HK-2 (cell line): ENCODE results near the gene SOCS3.

Experiments used
- DNase-seq: peaks from one replicate; pipeline ENCODE4 v3.0.0-alpha.2; 2018; ENCODE audit not compliant: unreplicated experiment

Gene SOCS3

GRCh38 chr17:78390241-78391050, 30.6 kb upstream of the SOCS3 start:
- DNase-seq, result peak; percentile 77

GRCh38 chr17:78387977-78388941, 28.4 kb upstream of the SOCS3 start:
- DNase-seq, result no peak

- DNase-seq, result no peak
These were observed 24.8 kb upstream of the SOCS3 start for GRCh38 chr17:78384479-78385175.

- peak; percentile 67 for DNase-seq
These were observed 24.0 kb upstream of the SOCS3 start for GRCh38 chr17:78383725-78384471.

DNA sequence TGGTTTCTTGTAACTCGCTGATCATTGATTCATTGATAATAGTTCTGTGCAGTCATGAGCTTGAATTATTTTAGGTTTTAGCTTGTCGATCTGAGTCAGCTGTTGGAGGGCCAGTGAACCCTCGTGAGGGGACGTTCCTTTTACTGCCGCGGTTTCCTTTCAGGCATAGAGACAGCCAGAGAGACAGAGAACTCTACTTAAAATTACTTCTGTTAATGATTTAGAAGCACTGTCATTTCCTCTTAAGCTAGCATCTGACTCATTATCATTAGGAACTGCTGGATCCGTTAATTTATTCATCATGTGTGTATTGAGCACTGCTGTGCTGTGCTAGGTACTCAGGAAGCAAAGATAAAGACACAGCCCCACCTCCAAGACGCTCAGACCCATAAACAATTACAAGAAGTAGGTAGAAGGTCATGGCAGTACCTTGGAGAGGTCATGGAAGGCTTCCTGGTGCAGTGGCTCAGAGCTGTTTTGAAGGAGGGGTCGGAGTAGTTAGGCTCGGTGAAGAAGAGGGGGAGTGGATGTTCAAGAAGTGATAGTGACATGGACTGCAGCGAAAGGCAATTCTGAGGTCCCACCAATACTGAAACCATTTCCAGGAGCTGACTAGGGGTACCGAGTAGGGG, 21.8 kb upstream of the SOCS3 start:
- peak; percentile 53 for DNase-seq

- no peak for DNase-seq
These were observed 20.5 kb upstream of the SOCS3 start for GRCh38 chr17:78380370-78380769.

DNA sequence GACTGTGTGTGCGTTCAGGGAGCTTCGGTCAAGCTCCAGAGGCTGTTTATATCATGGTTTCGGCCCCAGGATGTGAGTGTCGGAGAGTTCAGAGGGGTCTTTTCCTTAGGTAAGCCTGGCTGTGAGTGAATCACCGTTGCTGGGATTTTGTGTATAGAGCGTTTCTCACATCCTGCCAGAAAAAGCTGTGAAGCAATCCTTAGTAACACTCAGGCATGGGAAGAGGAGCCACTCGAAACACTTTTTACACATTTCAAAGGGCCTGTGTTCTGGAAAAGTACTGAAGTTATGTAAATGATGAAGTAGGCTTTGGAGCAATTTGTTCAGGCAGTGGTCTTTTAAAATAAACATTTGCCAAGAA, 19.2 kb upstream of the SOCS3 start:
- DNase-seq, result no peak

DNA sequence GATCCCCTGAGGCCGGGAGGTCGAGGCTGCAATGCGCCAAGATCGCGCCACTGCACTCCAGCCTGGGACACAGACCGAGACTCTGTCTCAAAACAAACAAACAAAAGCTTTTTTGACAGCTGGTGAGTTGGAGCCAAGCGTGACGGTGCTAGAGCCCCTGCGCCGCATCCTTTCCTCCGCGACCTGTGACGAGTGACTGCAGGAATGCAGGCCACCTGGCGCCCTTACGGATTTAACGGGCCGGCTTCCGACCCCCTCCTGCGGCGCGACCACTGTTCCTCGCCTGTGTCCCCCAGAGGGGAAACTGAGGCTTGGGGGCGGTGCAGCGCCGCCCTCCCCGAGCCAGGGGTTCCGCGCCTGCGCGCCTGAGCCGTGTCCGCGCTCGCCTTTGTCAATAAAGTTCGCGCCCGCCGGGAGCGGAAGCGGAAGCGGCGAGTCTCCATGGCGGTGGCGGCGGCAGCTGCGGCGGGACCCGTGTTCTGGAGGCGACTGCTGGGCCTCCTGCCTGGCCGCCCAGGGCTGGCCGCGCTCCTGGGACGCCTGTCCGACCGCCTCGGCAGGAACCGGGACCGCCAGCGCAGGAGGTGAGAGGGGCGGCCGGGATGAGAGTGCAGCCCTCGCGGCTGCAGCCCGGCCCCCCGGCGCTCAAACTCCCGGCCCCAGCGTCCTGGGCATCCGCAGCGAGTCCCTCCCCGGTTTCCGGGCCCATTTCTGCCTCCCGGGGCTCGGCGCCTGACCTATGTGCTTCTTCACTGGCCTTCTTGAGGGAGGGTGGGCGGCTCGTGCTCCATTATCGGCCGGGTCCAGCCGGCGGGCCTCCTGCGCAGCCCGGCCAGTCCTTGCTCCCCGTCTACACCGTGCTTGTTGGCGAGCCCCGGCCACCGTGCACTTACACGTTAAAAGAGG, 18.6 kb upstream of the SOCS3 start, which contains the start of gene PGS1:
TSS of gene PGS1 (plus strand) at position 425 of the 906 bp plus-strand sequence. CDS start at position 442, 17 bp downstream.
- DNase-seq, result peak; percentile 79

GRCh38 chr17:78377858-78378224, 18.0 kb upstream of the SOCS3 start:
- no peak for DNase-seq

DNA sequence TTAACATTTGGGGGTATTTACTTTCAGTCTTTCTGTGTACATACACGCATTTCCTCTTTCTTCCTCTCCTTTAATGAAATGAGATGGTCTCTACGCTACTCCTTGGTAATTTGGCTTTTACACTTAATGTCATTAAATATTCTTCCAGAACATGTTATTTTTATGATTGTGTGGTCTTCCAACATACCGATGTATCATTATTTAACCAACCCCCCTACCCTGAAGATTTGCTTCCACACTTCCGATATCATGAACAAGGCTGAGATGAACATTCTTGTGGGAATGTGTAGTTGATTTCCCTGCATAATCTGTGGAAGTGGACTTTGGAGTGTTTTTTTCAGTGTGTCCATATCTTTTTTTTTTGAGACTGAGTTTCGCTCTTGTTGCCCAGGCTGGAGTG, 16.3 kb upstream of the SOCS3 start:
- no peak for DNase-seq

GRCh38 chr17:78375401-78376151, 15.7 kb upstream of the SOCS3 start:
- peak; percentile 77 for DNase-seq

DNA sequence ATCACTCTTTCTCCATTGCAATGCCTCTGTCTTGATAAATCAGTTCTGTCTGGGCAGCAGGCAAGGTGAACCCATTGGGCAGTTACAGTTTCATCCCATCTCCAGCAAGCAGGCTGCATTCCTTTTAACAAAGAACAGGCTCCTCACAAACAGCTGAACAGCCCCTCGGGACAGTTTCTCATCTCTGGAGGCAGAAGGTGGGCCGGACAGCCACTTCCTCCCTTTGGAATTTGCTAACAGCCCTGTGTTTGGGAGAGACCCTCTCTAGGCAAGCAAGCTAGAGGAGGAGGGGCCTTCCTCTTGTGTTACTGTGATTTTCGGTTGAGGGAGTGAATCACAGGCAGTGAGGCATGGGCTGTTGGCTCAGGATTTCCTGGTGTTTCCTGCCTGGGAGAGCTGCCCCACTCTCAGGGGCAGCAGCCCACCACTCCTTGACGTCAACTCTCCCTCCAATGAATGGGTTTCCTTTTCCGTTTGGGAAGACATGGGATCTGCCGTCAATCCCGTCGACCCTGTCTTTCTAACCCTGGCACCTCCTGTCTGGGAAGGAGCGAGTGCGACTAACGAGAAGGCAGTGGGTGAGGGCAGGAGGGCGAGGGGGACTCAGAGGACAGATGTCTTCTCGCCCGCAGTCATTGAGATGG, 14.9 kb upstream of the SOCS3 start:
- DNase-seq, result peak; percentile 71

DNA sequence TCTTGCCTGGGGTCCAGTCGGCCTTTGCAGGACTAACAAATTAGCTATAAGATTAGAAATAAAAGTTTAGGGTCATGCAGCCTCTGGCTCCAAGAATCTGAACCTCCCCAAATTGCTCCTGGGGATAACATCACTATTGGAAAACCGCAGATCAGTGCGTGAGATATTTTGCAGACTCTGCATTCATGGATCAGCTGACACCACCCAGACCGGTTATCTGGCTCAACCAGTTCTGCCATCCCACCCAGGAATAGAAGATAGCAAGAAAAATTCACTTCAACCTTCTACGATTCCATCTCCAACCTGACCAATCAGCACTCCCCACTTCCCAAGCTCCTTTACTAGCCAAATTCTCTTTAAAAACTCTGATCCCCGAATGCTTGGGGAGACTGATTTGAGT, 14.3 kb upstream of the SOCS3 start:
- no peak for DNase-seq

DNA sequence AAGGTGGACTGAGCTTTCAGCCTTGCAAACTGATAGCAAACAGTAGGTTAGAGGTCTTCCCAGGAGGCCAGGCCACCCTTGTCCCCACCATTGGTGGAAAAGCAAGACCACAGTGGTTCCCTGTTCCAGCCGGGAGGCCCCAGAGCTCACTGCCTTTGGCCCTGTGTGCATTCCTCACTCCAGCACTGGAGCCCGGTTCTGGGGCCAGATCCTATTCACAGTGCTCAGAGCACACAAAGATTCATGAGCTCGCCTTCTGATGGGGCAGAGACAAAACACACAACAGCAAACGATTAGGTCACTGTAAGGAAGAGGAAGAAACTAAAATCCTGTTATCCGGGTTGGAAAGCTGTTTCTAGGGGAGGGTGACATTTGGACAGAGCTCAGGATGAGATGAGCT, 13.0 kb upstream of the SOCS3 start:
- DNase-seq, result no peak

GRCh38 chr17:78371056-78371455, 11.2 kb upstream of the SOCS3 start:
- DNase-seq, result no peak

GRCh38 chr17:78369791-78370381, 10.0 kb upstream of the SOCS3 start:
- no peak for DNase-seq

DNA sequence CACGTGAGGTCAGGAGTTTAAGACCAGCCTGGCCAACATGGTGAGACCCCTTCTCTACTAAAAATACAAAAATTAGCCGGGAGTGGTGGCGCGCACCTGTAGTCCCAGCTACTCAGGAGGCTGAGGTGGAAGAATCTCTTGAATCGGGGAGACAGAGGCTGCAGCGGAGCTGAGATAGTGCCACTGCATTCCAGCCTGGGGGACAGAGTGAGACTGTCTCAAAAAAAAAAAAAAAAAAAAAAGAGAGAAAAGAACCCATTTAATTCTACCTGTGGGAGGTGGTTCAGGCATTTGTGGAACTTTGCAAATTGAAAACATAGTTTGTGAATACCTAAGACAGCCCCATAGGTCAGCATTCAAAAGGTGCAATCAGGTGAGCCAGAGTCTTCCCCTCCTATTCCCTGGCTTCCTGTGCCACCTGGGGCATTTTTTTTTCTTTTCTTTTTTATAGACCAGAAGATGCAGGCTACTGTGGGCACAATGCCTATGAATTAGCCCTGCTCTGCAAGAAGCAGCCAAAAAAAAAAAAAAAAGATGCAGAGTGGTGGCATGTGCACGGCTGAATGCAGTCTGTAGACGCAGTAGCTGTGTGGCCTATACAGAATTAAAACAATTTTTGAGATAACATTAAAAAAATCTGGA, 9.1 kb upstream of the SOCS3 start:
- no peak for DNase-seq

GRCh38 chr17:78368348-78368747, 8.5 kb upstream of the SOCS3 start:
- DNase-seq, result no peak
